ENCODE data around the gene ADAM33.

ADAM33 gene

DNA sequence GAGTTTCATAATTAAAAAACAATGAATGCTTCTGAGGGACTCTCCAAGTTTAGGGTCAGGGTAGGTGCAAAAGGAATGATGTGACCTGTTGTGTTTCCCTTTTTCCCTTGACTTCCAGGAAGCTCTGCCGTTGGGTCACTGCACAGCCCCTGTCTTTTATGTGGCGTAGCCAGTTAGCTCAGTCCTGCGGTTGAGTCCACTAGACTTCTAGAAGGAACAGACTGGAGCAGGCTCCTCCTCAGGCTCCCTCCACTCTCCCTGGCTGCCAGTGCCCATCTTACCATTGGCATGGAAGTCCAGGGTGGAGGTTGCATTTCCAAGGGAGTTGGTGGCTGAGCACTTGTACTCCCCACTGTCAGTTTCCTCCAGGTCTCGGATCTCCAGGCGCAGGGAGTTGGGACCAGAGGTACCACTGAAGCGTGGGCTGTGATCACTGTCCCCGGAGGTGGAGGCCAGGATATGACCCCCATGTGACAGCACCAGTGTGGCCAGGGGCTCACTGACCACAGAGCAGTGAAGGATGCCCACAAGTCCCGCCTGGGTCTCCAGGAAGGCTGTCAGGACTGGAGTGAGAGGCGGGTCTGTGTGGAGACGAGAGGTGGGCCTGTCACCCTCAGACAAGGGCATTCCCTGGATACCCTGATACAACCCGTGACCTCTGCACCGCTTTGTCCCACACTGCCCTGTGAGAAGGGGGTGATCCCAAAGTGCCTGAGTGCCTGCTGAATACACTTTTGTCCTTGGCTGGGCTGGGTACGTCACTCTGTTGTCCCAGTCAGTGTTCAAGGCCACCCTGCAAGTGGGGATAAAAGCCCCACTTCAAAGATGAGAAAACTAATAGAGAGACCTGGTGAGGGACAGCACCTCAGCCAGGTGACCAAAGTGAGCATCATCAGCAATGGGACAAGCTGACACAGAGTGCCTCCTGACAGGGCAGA lies 19.5 kb upstream of the ADAM33 start:
- no peak for DNase-seq (ENCODE audit: extremely low spot score)
- ChIA-PET POLR2A (no interaction called here), CTCF (interaction anchor here (2.4 kb wide), 1 partner anchor 10 kb away, joined by 7 read pairs; no protein-coding TSS in a partner anchor)
- TF ChIP-seq SUZ12 (IDR thresholded peaks at IDR 0.05) (no peak), SP1 (IDR thresholded peaks at IDR 0.05) (no peak), TARDBP (IDR thresholded peaks at IDR 0.05) (no peak), BHLHE40 (IDR thresholded peaks at IDR 0.05; ENCODE audit: borderline replicate concordance) (no peak), FOXK2 (IDR thresholded peaks at IDR 0.05) (no peak), CTBP1 (IDR thresholded peaks at IDR 0.05; ENCODE audit: borderline replicate concordance) (no peak), FOXA1 (IDR thresholded peaks at IDR 0.05) (no peak), HDGF (IDR thresholded peaks at IDR 0.05; ENCODE audit: borderline replicate concordance) (no peak), FOXM1 (IDR thresholded peaks at IDR 0.05; ENCODE audit: borderline replicate concordance) (no peak), NFRKB (IDR thresholded peaks at IDR 0.05) (no peak), LEF1 (IDR thresholded peaks at IDR 0.05; ENCODE audit: borderline replicate concordance) (no peak), PKNOX1 (IDR thresholded peaks at IDR 0.05) (no peak), ZNF384 (IDR thresholded peaks at IDR 0.05) (no peak), ELF4 (IDR thresholded peaks at IDR 0.05) (no peak), L3MBTL2 (conservative IDR thresholded peaks at IDR 0.05) (no peak), ARNT (IDR thresholded peaks at IDR 0.05) (no peak)

DNA sequence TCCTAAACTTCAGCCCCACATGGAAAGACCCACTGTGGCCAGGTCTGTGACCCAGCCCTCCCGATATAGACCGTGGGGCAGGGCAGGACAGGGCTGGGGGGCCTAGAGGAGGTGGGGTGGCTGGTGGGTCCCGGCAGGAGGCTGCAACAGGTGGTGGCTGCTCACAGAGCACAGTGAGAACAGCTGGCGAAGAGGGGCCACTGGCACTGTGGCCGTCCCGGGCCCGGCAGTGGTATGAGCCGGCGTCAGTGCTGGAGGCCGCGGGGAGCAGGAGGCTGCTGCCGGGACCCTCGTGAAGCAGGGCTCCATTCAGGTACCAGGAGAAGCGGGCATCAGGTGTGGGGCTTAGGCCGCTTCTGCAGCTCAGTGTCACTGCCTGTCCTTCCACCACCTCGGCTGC lies 17.2 kb upstream of the ADAM33 start:
- no peak for DNase-seq (ENCODE audit: extremely low spot score)
- POLR2A ChIA-PET = no interaction called here
- CTCF ChIA-PET = interaction anchor here (1.2 to 2.4 kb wide), 2 partner anchors 12 to 22 kb away, joined by 3 to 7 read pairs; no protein-coding TSS in a partner anchor
- no peak for TF ChIP-seq ZNF384 (IDR thresholded peaks at IDR 0.05)
- no peak for TF ChIP-seq ARNT (IDR thresholded peaks at IDR 0.05)
- TF ChIP-seq FOXM1 (IDR thresholded peaks at IDR 0.05; ENCODE audit: borderline replicate concordance) = no peak
- TF ChIP-seq BHLHE40 (IDR thresholded peaks at IDR 0.05; ENCODE audit: borderline replicate concordance) = no peak
- no peak for TF ChIP-seq CTBP1 (IDR thresholded peaks at IDR 0.05; ENCODE audit: borderline replicate concordance)
- no peak for TF ChIP-seq ELF4 (IDR thresholded peaks at IDR 0.05)
- TF ChIP-seq LEF1 (IDR thresholded peaks at IDR 0.05; ENCODE audit: borderline replicate concordance) = no peak
- no peak for TF ChIP-seq FOXK2 (IDR thresholded peaks at IDR 0.05)
- no peak for TF ChIP-seq FOXA1 (IDR thresholded peaks at IDR 0.05)
- TF ChIP-seq SUZ12 (IDR thresholded peaks at IDR 0.05) = no peak
- TF ChIP-seq SP1 (IDR thresholded peaks at IDR 0.05) = no peak
- TF ChIP-seq HDGF (IDR thresholded peaks at IDR 0.05; ENCODE audit: borderline replicate concordance) = no peak
- no peak for TF ChIP-seq TARDBP (IDR thresholded peaks at IDR 0.05)
- TF ChIP-seq L3MBTL2 (conservative IDR thresholded peaks at IDR 0.05) = no peak
- no peak for TF ChIP-seq PKNOX1 (IDR thresholded peaks at IDR 0.05)
- TF ChIP-seq NFRKB (IDR thresholded peaks at IDR 0.05) = no peak

- DNase-seq (ENCODE audit: extremely low spot score) = no peak
- CTCF ChIA-PET = interaction anchor here (2.4 kb wide), 1 partner anchor 12 kb away, joined by 7 read pairs; no protein-coding TSS in a partner anchor
- no peak for TF ChIP-seq ZNF384 (IDR thresholded peaks at IDR 0.05)
- POLR2A ChIA-PET = no interaction called here
These were observed 16.8 kb upstream of the ADAM33 start for GRCh38 chr20:3698591-3699001.

GRCh38 chr20:3697588-3698305 lies 15.9 kb upstream of the ADAM33 start:
- POLR2A ChIA-PET = no interaction called here
- no peak for DNase-seq (ENCODE audit: extremely low spot score)
- CTCF ChIA-PET = interaction anchor here (1.9 kb wide), 1 partner anchor 13 kb away, joined by 7 read pairs; no protein-coding TSS in a partner anchor
- TF ChIP-seq CTBP1 (IDR thresholded peaks at IDR 0.05; ENCODE audit: borderline replicate concordance) (no peak), BHLHE40 (IDR thresholded peaks at IDR 0.05; ENCODE audit: borderline replicate concordance) (no peak), SUZ12 (IDR thresholded peaks at IDR 0.05) (no peak), ELF4 (IDR thresholded peaks at IDR 0.05) (no peak), ZNF384 (IDR thresholded peaks at IDR 0.05) (no peak), FOXM1 (IDR thresholded peaks at IDR 0.05; ENCODE audit: borderline replicate concordance) (no peak), SP1 (IDR thresholded peaks at IDR 0.05) (no peak), PKNOX1 (IDR thresholded peaks at IDR 0.05) (no peak), NFRKB (IDR thresholded peaks at IDR 0.05) (no peak), L3MBTL2 (conservative IDR thresholded peaks at IDR 0.05) (no peak)

DNA sequence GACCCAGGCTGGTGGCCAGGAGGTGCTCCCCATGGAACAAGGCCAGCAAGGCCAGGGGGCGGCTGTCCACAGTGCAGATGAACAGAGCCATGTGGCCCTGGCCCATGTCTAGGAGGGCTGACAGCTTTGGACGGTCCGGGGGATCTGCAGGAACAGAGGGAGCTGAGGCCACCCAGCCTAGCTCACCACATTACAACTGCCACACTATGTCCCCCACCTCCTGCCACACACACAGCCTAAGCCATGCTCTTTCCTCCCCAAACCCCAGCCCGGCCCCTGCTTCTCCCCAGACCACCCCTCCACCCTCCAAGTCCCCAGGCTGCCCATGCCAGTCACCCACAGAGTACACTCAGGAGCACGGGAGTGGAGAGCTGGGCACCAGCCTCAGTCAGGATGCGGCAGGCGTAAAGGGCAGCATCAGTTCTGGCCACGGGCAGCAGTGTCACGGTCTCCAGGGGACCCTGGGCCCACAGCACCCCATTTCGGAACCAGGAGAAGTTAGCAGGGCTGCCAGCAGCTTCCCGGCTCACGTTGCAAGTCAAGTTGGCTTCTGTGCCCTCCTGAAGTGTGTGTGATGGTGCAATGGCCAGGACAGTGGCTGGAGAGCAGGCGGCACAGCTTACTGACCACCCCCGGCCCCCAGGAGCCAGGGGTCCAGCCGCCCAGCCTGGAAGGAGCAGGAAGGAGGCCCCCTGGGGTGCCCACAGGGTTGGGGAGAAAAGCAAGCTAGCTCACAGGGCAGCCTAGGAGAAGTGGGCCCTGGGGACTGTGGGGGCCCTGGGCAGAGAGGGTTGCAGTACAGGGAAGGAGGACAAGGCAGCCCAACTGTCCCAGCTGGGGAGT lies 15.2 kb upstream of the ADAM33 start:
- POLR2A ChIA-PET = no interaction called here
- no peak for DNase-seq (ENCODE audit: extremely low spot score)
- CTCF ChIA-PET = interaction anchor here (1.9 kb wide), 1 partner anchor 14 kb away, joined by 7 read pairs; no protein-coding TSS in a partner anchor
- TF ChIP-seq FOXA1 (IDR thresholded peaks at IDR 0.05) = no peak
- no peak for TF ChIP-seq FOXK2 (IDR thresholded peaks at IDR 0.05)
- no peak for TF ChIP-seq ELF4 (IDR thresholded peaks at IDR 0.05)
- TF ChIP-seq BHLHE40 (IDR thresholded peaks at IDR 0.05; ENCODE audit: borderline replicate concordance) = no peak

Measured in HEK293T (cell line).